H9 (cell line): ENCODE measurements around the gene TMEM54. TPM values are rescaled to one million over a fixed set of nuclear protein-coding genes. Genes with fewer than 3 reads are reported as not detected.

Experiments
- DNase-seq: peaks from one replicate; pipeline ENCODE4 v3.0.0-alpha.2; 2017
- H2AFZ ChIP-seq: one replicate; pipeline ENCODE4 v1.6.1; 2013; ENCODE audit warnings: mild to moderate bottlenecking, low read length, control low read depth, moderate library complexity
- H2AK5ac ChIP-seq: 2 replicates; pipeline ENCODE4 v1.6.1; 2013; ENCODE audit warnings: low read length, control low read depth, mixed read lengths; ENCODE audit not compliant: insufficient read length
- H2BK120ac ChIP-seq: one replicate; pipeline ENCODE4 v1.6.1; 2013; ENCODE audit warnings: low read depth, mild to moderate bottlenecking, low read length, control low read depth, inconsistent platforms; ENCODE audit not compliant: poor library complexity, severe bottlenecking
- H2BK12ac ChIP-seq: 2 replicates; pipeline ENCODE4 v1.6.1; 2013; ENCODE audit warnings: low read length, control low read depth, mixed read lengths, low read depth; ENCODE audit not compliant: insufficient read length
- H2BK15ac ChIP-seq: 2 replicates; pipeline ENCODE4 v1.6.1; 2013; ENCODE audit warnings: low read depth, low read length, control low read depth
- H2BK20ac ChIP-seq: one replicate; pipeline ENCODE4 v1.6.1; 2013; ENCODE audit warnings: low read depth, mild to moderate bottlenecking, low read length, control low read depth, inconsistent platforms; ENCODE audit not compliant: poor library complexity, severe bottlenecking
- H2BK5ac ChIP-seq: 2 replicates; pipeline ENCODE4 v1.6.1; 2013; ENCODE audit warnings: low read length, control low read depth, mixed read lengths; ENCODE audit not compliant: insufficient read length
- H3K14ac ChIP-seq: 2 replicates; pipeline ENCODE4 v1.6.1; 2013; ENCODE audit warnings: low read length, control low read depth; ENCODE audit not compliant: insufficient read depth
- H3K18ac ChIP-seq: 2 replicates; pipeline ENCODE4 v1.6.1; 2013; ENCODE audit warnings: low read depth, mild to moderate bottlenecking, mixed read lengths, low read length, control low read depth; ENCODE audit not compliant: insufficient read length
- H3K23ac ChIP-seq: 2 replicates; pipeline ENCODE4 v1.6.1; 2013; ENCODE audit warnings: low read length, control low read depth, mixed read lengths, low read depth; ENCODE audit not compliant: insufficient read length
- H3K23me2 ChIP-seq: 2 replicates; pipeline ENCODE4 v1.6.1; 2013; ENCODE audit warnings: low read depth, mild to moderate bottlenecking, mixed read lengths, low read length, control low read depth; ENCODE audit not compliant: insufficient read length, poor library complexity, severe bottlenecking
- H3K27ac ChIP-seq: 2 replicates; pipeline ENCODE4 v1.5.1; 2013; ENCODE audit warnings: low read length, control low read depth, mixed read lengths, low read depth; ENCODE audit not compliant: insufficient read length
- H3K27me3 ChIP-seq: 2 replicates; pipeline ENCODE4 v1.6.1; 2013; ENCODE audit warnings: low read length, control low read depth, inconsistent platforms; ENCODE audit not compliant: insufficient read depth
- H3K4ac ChIP-seq: 2 replicates; pipeline ENCODE4 v1.6.1; 2013; ENCODE audit warnings: low read depth, mild to moderate bottlenecking, control low read depth, inconsistent platforms, low read length, moderate library complexity
- H3K4me1 ChIP-seq: 2 replicates; pipeline ENCODE4 v1.6.1; 2013; ENCODE audit warnings: low read length, control low read depth, inconsistent platforms; ENCODE audit not compliant: insufficient read depth
- H3K4me2 ChIP-seq: 2 replicates; pipeline ENCODE4 v1.6.1; 2013; ENCODE audit warnings: low read length, control low read depth, mixed read lengths; ENCODE audit not compliant: insufficient read length, insufficient read depth
- H3K56ac ChIP-seq: 2 replicates; pipeline ENCODE4 v1.6.1; 2013; ENCODE audit warnings: low read depth, mild to moderate bottlenecking, mixed read lengths, low read length, control low read depth; ENCODE audit not compliant: insufficient read length
- H3K79me1 ChIP-seq: 2 replicates; pipeline ENCODE4 v1.6.1; 2013; ENCODE audit warnings: low read depth, mild to moderate bottlenecking, moderate library complexity, low read length, control low read depth, inconsistent platforms; ENCODE audit not compliant: insufficient read depth, poor library complexity, severe bottlenecking
- H3K79me2 ChIP-seq: 2 replicates; pipeline ENCODE4 v1.6.1; 2013; ENCODE audit warnings: low read length, control low read depth, inconsistent platforms; ENCODE audit not compliant: insufficient read depth
- H3K9ac ChIP-seq: 2 replicates; pipeline ENCODE4 v1.6.1; 2013; ENCODE audit warnings: low read length, control low read depth, mixed read lengths; ENCODE audit not compliant: insufficient read length; ENCODE audit errors: extremely low read depth
- H3K9me3 ChIP-seq: one replicate; pipeline ENCODE4 v1.6.1; 2013; ENCODE audit warnings: low read depth, low read length, inconsistent platforms; ENCODE audit not compliant: control insufficient read depth
- H3T11ph ChIP-seq: one replicate; pipeline ENCODE4 v1.6.1; 2013; ENCODE audit warnings: mild to moderate bottlenecking, low read length, control low read depth, inconsistent platforms
- H4K20me1 ChIP-seq: one replicate; pipeline ENCODE4 v1.6.1; 2013; ENCODE audit not compliant: control insufficient read depth, insufficient read length, insufficient read depth
- H4K5ac ChIP-seq: 2 replicates; pipeline ENCODE4 v1.6.1; 2013; ENCODE audit warnings: low read depth, mild to moderate bottlenecking, mixed read lengths, low read length, control low read depth; ENCODE audit not compliant: insufficient read length
- H4K8ac ChIP-seq: replicated peaks from 2 replicates; pipeline ENCODE4 v1.6.1; 2013; ENCODE audit warnings: low read length, control low read depth, mixed read lengths, low read depth; ENCODE audit not compliant: insufficient read length
- H4K91ac ChIP-seq: 2 replicates; pipeline ENCODE4 v1.6.1; 2013; ENCODE audit warnings: low read depth, mild to moderate bottlenecking, moderate library complexity, mixed read lengths, low read length, control low read depth; ENCODE audit not compliant: insufficient read length
- H3K27ac Mint-ChIP-seq, 3 experiments: 2 replicates in 2 of 3; 3 replicates in 1 of 3; pipeline ENCODE4 v1.8.0; 2020 to 2021; ENCODE audit warnings: mixed read lengths in 3 of 3, mild to moderate bottlenecking in 1 of 3, moderate library complexity in 1 of 3
- H3K27me3 Mint-ChIP-seq: 2 replicates; pipeline ENCODE4 v1.8.0; 2021; ENCODE audit warnings: low read depth, mild to moderate bottlenecking, moderate library complexity, mixed read lengths
- H3K36me3 Mint-ChIP-seq, 3 experiments: 2 replicates in 2 of 3; 3 replicates in 1 of 3; pipeline ENCODE4 v1.8.0; 2020 to 2021; ENCODE audit warnings: low read depth in 3 of 3, mixed read lengths in 3 of 3; ENCODE audit not compliant: insufficient read depth in 1 of 3
- H3K4me1 Mint-ChIP-seq, 2 experiments: 2 replicates each; pipeline ENCODE4 v1.8.0; 2020; ENCODE audit warnings: mixed read lengths in 2 of 2
- H3K4me3 Mint-ChIP-seq, 2 experiments: 2 replicates in 1 of 2; 3 replicates in 1 of 2; pipeline ENCODE4 v1.8.0; 2020 to 2021; ENCODE audit warnings: mild to moderate bottlenecking in 2 of 2, mixed read lengths in 2 of 2, moderate library complexity in 1 of 2
- H3K9me3 Mint-ChIP-seq, 2 experiments: 2 replicates in 1 of 2; 3 replicates in 1 of 2; pipeline ENCODE4 v1.8.0; 2020; ENCODE audit warnings: mild to moderate bottlenecking in 2 of 2, mixed read lengths in 2 of 2, moderate library complexity in 1 of 2
- WGBS: extraction: QIAGEN DNeasy Blood & Tissue Kit; methylation state at CpG from one replicate; pipeline ENCODE4 v1.1.7; 2013; ENCODE audit warnings: missing lambda C conversion rate, low lambda C conversion rate, mixed read lengths; ENCODE audit not compliant: insufficient read length; ENCODE audit errors: extremely low coverage; 5-methylcytosine and 5-hydroxymethylcytosine counted together
- total RNA-seq: library from RNA; stranded (reverse); gene quantifications from 2 replicates; pipeline ENCODE4 v1.2.1, GENCODE V29; 2021
- TF ChIP-seq, protein P1 (sequence below): fragments of 200-600 bp; sonication (generic); conservative IDR thresholded peaks from 3 replicates; pipeline ENCODE4 v1.8.0; 2021; ENCODE audit warnings: antibody characterized with exemption, mild to moderate bottlenecking

Gene TMEM54
- total RNA-seq, 1 experiment from 2014 or later, result 17.2 TPM

GRCh38 chr1:32887623-32888022 lies 13.6 kb downstream of the TMEM54 start:
- no peak overlapping the region for H3K9ac ChIP-seq
- H2BK12ac ChIP-seq, result no peak overlapping the region
- H3K27me3 Mint-ChIP-seq, result peaks cover 86% of the 10 kb centered on the region
- DNase-seq, result no peak
- no peaks in the 10 kb centered on the region for H3K9me3 ChIP-seq
- H2BK120ac ChIP-seq, result no peak overlapping the region
- H2AK5ac ChIP-seq, result no peak overlapping the region
- no peak overlapping the region for H3K14ac ChIP-seq
- peaks cover 2 to 30% of the 10 kb centered on the region in 2 experiments; a peak in 2 of 4 replicates for H3K4me1 Mint-ChIP-seq
- no peak overlapping the region for H3K27ac ChIP-seq
- WGBS, result no CpG with 5 or more reads among the region's 12 CpGs
- no peak overlapping the region for H3K4me3 Mint-ChIP-seq
- peaks cover 2% of the 10 kb centered on the region for H4K20me1 ChIP-seq
- H3K36me3 Mint-ChIP-seq, result peaks cover 0 to 5% (median 0%) of the 10 kb centered on the region in 3 experiments; a peak in 1 of 7 replicates
- H3K27ac Mint-ChIP-seq, result no peak overlapping the region
- TF ChIP-seq, protein P1, sequence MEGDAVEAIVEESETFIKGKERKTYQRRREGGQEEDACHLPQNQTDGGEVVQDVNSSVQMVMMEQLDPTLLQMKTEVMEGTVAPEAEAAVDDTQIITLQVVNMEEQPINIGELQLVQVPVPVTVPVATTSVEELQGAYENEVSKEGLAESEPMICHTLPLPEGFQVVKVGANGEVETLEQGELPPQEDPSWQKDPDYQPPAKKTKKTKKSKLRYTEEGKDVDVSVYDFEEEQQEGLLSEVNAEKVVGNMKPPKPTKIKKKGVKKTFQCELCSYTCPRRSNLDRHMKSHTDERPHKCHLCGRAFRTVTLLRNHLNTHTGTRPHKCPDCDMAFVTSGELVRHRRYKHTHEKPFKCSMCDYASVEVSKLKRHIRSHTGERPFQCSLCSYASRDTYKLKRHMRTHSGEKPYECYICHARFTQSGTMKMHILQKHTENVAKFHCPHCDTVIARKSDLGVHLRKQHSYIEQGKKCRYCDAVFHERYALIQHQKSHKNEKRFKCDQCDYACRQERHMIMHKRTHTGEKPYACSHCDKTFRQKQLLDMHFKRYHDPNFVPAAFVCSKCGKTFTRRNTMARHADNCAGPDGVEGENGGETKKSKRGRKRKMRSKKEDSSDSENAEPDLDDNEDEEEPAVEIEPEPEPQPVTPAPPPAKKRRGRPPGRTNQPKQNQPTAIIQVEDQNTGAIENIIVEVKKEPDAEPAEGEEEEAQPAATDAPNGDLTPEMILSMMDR, result no peak
- no peaks in the 10 kb centered on the region for H3K79me2 ChIP-seq
- H4K8ac ChIP-seq, result no peak overlapping the region
- no peaks in the 10 kb centered on the region; the same call in 1 of the 2 replicates for H3K27me3 ChIP-seq
- no peak overlapping the region for H2BK5ac ChIP-seq
- no peak overlapping the region for H3T11ph ChIP-seq
- no peak overlapping the region for H2AFZ ChIP-seq
- H3K9me3 Mint-ChIP-seq, result peaks cover 4 to 8% of the 10 kb centered on the region in 2 experiments; a peak in 4 of 5 replicates
- no peaks in the 10 kb centered on the region for H3K23me2 ChIP-seq
- H3K4me1 ChIP-seq, result no peaks in the 10 kb centered on the region
- H3K23ac ChIP-seq, result no peak overlapping the region
- H3K56ac ChIP-seq, result no peak overlapping the region
- no peak overlapping the region for H2BK15ac ChIP-seq
- no peak overlapping the region for H3K18ac ChIP-seq
- no peak overlapping the region for H3K4ac ChIP-seq
- no peaks in the 10 kb centered on the region for H3K79me1 ChIP-seq
- no peak overlapping the region for H2BK20ac ChIP-seq
- H4K91ac ChIP-seq, result no peak overlapping the region
- no peak overlapping the region for H4K5ac ChIP-seq
- no peak overlapping the region for H3K4me2 ChIP-seq
